Neural cell (in vitro differentiated cells): ENCODE measurements around the gene CNTNAP2. TPM values are rescaled to one million over a fixed set of nuclear protein-coding genes. Genes with fewer than 3 reads are reported as not detected.

Experiments used
- H2AFZ ChIP-seq: fragments of 200-600, 300-800 bp; sonication (generic), shearing (Covaris generic); 2 replicates; pipeline ENCODE4 v1.6.0; 2014; ENCODE audit warnings: low read depth, mild to moderate bottlenecking, antibody characterized with exemption, low read length, moderate library complexity
- H3F3A ChIP-seq: fragments of 200-600 bp; shearing (Covaris generic); 2 replicates; pipeline ENCODE4 v1.6.1; 2016; ENCODE audit warnings: mild to moderate bottlenecking, moderate library complexity, mixed read lengths, antibody characterized with exemption, low read length; ENCODE audit not compliant: insufficient read depth, poor library complexity, severe bottlenecking
- H3K27ac ChIP-seq: fragments of 200-600, 300-800 bp; sonication (generic), shearing (Covaris generic); 2 replicates; pipeline ENCODE4 v1.5.1; 2014; ENCODE audit warnings: mild to moderate bottlenecking, low read length, moderate library complexity
- H3K27me3 ChIP-seq: fragments of 300-800, 200-600 bp; sonication (generic), shearing (Covaris generic); 2 replicates; pipeline ENCODE4 v1.6.0; 2014; ENCODE audit warnings: mild to moderate bottlenecking, low read depth, low read length, moderate library complexity; ENCODE audit not compliant: insufficient read depth
- H3K36me3 ChIP-seq: fragments of 300-800, 200-600 bp; sonication (generic), shearing (Covaris generic); 2 replicates; pipeline ENCODE4 v1.5.1; 2014; ENCODE audit warnings: mild to moderate bottlenecking, antibody characterized with exemption, low read length, moderate library complexity; ENCODE audit not compliant: insufficient read depth
- H3K4me2 ChIP-seq: fragments of 300-800, 200-600 bp; sonication (generic), shearing (Covaris generic); 2 replicates; pipeline ENCODE4 v1.6.0; 2014; ENCODE audit warnings: mild to moderate bottlenecking, low read length
- H3K4me3 ChIP-seq: fragments of 300-800, 200-600 bp; sonication (generic), shearing (Covaris generic); 2 replicates; pipeline ENCODE4 v1.5.1; 2014; ENCODE audit warnings: mild to moderate bottlenecking, low read length, moderate library complexity
- H3K79me2 ChIP-seq: fragments of 200-600 bp; shearing (Covaris generic); replicated peaks from 2 replicates; pipeline ENCODE4 v1.6.0; 2014; ENCODE audit warnings: mild to moderate bottlenecking, low read length, moderate library complexity; ENCODE audit not compliant: insufficient read depth
- H3K9ac ChIP-seq: fragments of 300-800, 200-600 bp; sonication (generic), shearing (Covaris generic); 2 replicates; pipeline ENCODE4 v1.6.1; 2016; ENCODE audit warnings: mild to moderate bottlenecking, low read length, mixed read lengths
- H3K9me2 ChIP-seq: fragments of 200-600 bp; shearing (Covaris generic); 2 replicates; pipeline ENCODE4 v1.6.1; 2016; ENCODE audit warnings: mild to moderate bottlenecking, low read length, mixed read lengths; ENCODE audit not compliant: insufficient read depth
- H3K9me3 ChIP-seq: fragments of 200-600, 300-800 bp; sonication (generic), shearing (Covaris generic); 2 replicates; pipeline ENCODE4 v1.6.1; 2016; ENCODE audit warnings: mild to moderate bottlenecking, mixed run types, low read length, moderate library complexity, mixed read lengths
- H4K20me1 ChIP-seq: fragments of 200-600 bp; shearing (Covaris generic); 2 replicates; pipeline ENCODE4 v1.6.1; 2016; ENCODE audit warnings: mild to moderate bottlenecking, mixed run types; ENCODE audit not compliant: insufficient read depth
- CTCF ChIP-seq: fragments of 450-650 bp; IDR thresholded peaks from 2 replicates; pipeline ENCODE4 v1.5.1; 2014; ENCODE audit warnings: antibody characterized with exemption, mild to moderate bottlenecking, moderate library complexity; ENCODE audit not compliant: poor library complexity, severe bottlenecking
- EP300 ChIP-seq: fragments of 450-650 bp; conservative IDR thresholded peaks from 2 replicates; pipeline ENCODE4 v1.6.1; 2014; ENCODE audit warnings: antibody characterized with exemption, mild to moderate bottlenecking, moderate library complexity; ENCODE audit not compliant: poor library complexity, severe bottlenecking
- EZH2 ChIP-seq: fragments of 200-600, 300-800 bp; shearing (Covaris generic), sonication (generic); IDR thresholded peaks from 2 replicates; pipeline ENCODE4 v1.6.1; 2014; ENCODE audit warnings: antibody characterized with exemption, low read length, borderline replicate concordance, mild to moderate bottlenecking; ENCODE audit not compliant: insufficient read depth, poor library complexity, severe bottlenecking
- MXI1 ChIP-seq: fragments of 450-650 bp; conservative IDR thresholded peaks from 2 replicates; pipeline ENCODE4 v1.6.1; 2014; ENCODE audit warnings: antibody characterized with exemption, mild to moderate bottlenecking; ENCODE audit not compliant: poor library complexity, severe bottlenecking
- POLR2AphosphoS5 ChIP-seq: IDR thresholded peaks from 2 replicates; pipeline ENCODE4 v1.6.1; 2012
- RAD21 ChIP-seq: fragments of 450-650 bp; conservative IDR thresholded peaks from 2 replicates; pipeline ENCODE4 v1.6.1; 2014; ENCODE audit warnings: antibody characterized with exemption, mild to moderate bottlenecking, moderate library complexity
- SMC3 ChIP-seq: fragments of 450-650 bp; conservative IDR thresholded peaks from 2 replicates; pipeline ENCODE4 v1.6.1; 2014; ENCODE audit warnings: antibody characterized with exemption, mild to moderate bottlenecking, moderate library complexity; ENCODE audit not compliant: poor library complexity
- TAF1 ChIP-seq: IDR thresholded peaks from 2 replicates; pipeline ENCODE4 v1.6.1; 2012; ENCODE audit warnings: low read depth
- polyA plus RNA-seq: library from polyadenylated mRNA; depleted of rRNA; stranded (reverse); fragments of >200 nt; gene quantifications from 2 replicates; pipeline ENCODE4 v1.2.3, GENCODE V29; 2014
- TF ChIP-seq, protein P1 (sequence below): IDR thresholded peaks from 2 replicates; pipeline ENCODE4 v1.6.1; 2012; ENCODE audit warnings: borderline replicate concordance

Gene CNTNAP2
- polyA plus RNA-seq, 1 donor from 2014 or later, result 276 TPM

DNA sequence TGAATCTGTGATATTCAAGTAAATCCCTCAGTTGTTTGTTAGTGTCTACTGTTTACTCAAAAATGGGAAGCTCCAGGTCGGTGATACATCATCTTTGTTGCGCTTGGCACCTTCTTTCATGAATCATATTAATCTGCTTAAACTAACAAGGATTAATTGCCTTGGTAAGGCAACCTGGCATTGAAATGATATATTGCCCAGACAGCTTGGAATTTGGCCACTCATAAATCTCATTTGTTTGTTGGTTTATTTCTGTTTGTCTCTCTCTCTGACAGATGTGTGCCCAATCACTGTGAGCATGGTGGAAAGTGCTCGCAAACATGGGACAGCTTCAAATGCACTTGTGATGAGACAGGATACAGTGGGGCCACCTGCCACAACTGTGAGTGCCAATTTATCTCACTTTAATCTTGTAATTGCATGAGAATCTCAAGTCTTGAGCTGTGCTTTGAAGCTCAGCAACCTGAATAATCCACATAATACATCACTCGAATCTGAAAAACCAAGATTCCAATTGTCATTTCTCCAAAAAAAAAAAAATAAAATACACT, 1369.1 kb downstream of the CNTNAP2 start:
- Histone ChIP-seq H3K4me2 (no peak overlapping the region), H3K9ac (no peak overlapping the region), H3K4me3 (no peak overlapping the region), H2AFZ (no peak overlapping the region), H3K27me3 (no peaks in the 10 kb centered on the region), H3K9me2 (no peaks in the 10 kb centered on the region), H4K20me1 (no peaks in the 10 kb centered on the region), H3K27ac (no peak overlapping the region), H3F3A (no peaks in the 10 kb centered on the region), H3K9me3 (no peaks in the 10 kb centered on the region), H3K36me3 (no peaks in the 10 kb centered on the region), H3K79me2 (no peaks in the 10 kb centered on the region)
- no peak for TF ChIP-seq RAD21
- TF ChIP-seq POLR2AphosphoS5, result no peak
- no peak for TF ChIP-seq CTCF
- TF ChIP-seq EZH2, result no peak
- TF ChIP-seq SMC3, result no peak
- TF ChIP-seq, protein P1, sequence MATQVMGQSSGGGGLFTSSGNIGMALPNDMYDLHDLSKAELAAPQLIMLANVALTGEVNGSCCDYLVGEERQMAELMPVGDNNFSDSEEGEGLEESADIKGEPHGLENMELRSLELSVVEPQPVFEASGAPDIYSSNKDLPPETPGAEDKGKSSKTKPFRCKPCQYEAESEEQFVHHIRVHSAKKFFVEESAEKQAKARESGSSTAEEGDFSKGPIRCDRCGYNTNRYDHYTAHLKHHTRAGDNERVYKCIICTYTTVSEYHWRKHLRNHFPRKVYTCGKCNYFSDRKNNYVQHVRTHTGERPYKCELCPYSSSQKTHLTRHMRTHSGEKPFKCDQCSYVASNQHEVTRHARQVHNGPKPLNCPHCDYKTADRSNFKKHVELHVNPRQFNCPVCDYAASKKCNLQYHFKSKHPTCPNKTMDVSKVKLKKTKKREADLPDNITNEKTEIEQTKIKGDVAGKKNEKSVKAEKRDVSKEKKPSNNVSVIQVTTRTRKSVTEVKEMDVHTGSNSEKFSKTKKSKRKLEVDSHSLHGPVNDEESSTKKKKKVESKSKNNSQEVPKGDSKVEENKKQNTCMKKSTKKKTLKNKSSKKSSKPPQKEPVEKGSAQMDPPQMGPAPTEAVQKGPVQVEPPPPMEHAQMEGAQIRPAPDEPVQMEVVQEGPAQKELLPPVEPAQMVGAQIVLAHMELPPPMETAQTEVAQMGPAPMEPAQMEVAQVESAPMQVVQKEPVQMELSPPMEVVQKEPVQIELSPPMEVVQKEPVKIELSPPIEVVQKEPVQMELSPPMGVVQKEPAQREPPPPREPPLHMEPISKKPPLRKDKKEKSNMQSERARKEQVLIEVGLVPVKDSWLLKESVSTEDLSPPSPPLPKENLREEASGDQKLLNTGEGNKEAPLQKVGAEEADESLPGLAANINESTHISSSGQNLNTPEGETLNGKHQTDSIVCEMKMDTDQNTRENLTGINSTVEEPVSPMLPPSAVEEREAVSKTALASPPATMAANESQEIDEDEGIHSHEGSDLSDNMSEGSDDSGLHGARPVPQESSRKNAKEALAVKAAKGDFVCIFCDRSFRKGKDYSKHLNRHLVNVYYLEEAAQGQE, result no peak
- no peak for TF ChIP-seq MXI1
- TF ChIP-seq TAF1, result no peak
- TF ChIP-seq EP300, result no peak

DNA sequence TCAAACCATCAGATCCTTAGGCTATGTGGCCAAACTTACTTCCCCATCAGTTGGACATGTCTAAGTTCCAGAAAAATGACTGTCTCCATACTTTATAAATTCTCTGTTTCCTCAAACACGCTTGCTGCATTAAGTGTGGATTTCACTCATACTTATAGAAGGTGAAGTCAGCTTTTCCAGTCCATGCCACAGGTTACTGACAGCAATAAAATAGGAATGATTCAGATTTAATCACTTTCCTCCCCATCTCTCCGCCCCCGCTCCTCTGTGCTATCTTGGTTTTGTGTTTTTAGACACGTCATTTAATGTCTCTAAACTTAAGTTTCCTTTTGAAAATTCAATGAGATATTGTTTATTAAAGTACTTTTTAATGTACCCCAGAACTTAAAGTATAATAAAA, 1376.0 kb downstream of the CNTNAP2 start:
- no peak overlapping the region for H2AFZ ChIP-seq
- H3K36me3 ChIP-seq, result no peaks in the 10 kb centered on the region
- H3K9me2 ChIP-seq, result no peaks in the 10 kb centered on the region
- TF ChIP-seq SMC3 (no peak), RAD21 (no peak), TAF1 (no peak), EZH2 (no peak), CTCF (no peak), MXI1 (no peak), EP300 (no peak), POLR2AphosphoS5 (no peak)
- TF ChIP-seq, protein P1, result no peak
- H3K27ac ChIP-seq, result no peak overlapping the region
- H3K79me2 ChIP-seq, result no peaks in the 10 kb centered on the region
- H3K4me2 ChIP-seq, result no peak overlapping the region
- no peak overlapping the region for H3K4me3 ChIP-seq
- H3K9ac ChIP-seq, result no peak overlapping the region
- no peaks in the 10 kb centered on the region for H3K9me3 ChIP-seq
- H3K27me3 ChIP-seq, result no peaks in the 10 kb centered on the region
- no peaks in the 10 kb centered on the region for H4K20me1 ChIP-seq
- no peaks in the 10 kb centered on the region for H3F3A ChIP-seq
